ENCODE data around the gene IFT122. TPM values are rescaled to one million over a fixed set of nuclear protein-coding genes. Genes with fewer than 3 reads are reported as not detected.

The IFT122 gene
- total and polyA plus RNA-seq, 3 donors from 2014 or later, result 125 to 218 (median 168) TPM

DNA sequence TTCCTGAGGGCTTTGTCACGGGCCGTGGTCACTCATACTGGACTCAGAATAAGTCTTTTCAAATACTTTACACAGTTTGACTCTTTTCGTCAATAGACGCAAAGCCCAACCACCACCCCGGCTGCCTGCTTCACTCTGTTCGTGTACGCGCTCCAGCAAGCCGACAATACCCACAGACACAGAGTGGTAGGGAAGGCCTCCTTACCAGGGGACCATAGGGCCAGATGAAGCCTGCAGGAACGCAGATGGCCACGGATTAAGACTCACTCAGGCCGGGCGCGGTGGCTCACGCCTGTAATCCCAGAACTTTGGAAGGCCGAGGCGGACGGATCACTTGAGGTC is 41.2 kb upstream of the IFT122 start:
- peaks cover 11% of the 10 kb centered on the region for H3K4me1 ChIP-seq
- TF ChIP-seq, protein P1, sequence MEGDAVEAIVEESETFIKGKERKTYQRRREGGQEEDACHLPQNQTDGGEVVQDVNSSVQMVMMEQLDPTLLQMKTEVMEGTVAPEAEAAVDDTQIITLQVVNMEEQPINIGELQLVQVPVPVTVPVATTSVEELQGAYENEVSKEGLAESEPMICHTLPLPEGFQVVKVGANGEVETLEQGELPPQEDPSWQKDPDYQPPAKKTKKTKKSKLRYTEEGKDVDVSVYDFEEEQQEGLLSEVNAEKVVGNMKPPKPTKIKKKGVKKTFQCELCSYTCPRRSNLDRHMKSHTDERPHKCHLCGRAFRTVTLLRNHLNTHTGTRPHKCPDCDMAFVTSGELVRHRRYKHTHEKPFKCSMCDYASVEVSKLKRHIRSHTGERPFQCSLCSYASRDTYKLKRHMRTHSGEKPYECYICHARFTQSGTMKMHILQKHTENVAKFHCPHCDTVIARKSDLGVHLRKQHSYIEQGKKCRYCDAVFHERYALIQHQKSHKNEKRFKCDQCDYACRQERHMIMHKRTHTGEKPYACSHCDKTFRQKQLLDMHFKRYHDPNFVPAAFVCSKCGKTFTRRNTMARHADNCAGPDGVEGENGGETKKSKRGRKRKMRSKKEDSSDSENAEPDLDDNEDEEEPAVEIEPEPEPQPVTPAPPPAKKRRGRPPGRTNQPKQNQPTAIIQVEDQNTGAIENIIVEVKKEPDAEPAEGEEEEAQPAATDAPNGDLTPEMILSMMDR (IDR thresholded peaks at IDR 0.05), result no peak
- no peak for TF ChIP-seq POLR2A (IDR thresholded peaks at IDR 0.05)
- H3K36me3 ChIP-seq (ENCODE audit: low read depth, missing control alignments), result no peaks in the 10 kb centered on the region
- DNase-seq, result peak; percentile 22
- H3K27ac ChIP-seq, result peak overlapping the region; percentile 81 to 88
- WGBS, 2 donors, result 0 to 1% methylated on average over 17 to 18 of the region's 18 CpGs
- H3K27me3 ChIP-seq, result no peaks in the 10 kb centered on the region
- peak overlapping the region; percentile 75 to 93 for H3K4me3 ChIP-seq
- intact Hi-C loops (cut with DNase I; ENCODE audit: low total_unique reads), result no loop called here
- no peaks in the 10 kb centered on the region for H3K9me3 ChIP-seq

DNA sequence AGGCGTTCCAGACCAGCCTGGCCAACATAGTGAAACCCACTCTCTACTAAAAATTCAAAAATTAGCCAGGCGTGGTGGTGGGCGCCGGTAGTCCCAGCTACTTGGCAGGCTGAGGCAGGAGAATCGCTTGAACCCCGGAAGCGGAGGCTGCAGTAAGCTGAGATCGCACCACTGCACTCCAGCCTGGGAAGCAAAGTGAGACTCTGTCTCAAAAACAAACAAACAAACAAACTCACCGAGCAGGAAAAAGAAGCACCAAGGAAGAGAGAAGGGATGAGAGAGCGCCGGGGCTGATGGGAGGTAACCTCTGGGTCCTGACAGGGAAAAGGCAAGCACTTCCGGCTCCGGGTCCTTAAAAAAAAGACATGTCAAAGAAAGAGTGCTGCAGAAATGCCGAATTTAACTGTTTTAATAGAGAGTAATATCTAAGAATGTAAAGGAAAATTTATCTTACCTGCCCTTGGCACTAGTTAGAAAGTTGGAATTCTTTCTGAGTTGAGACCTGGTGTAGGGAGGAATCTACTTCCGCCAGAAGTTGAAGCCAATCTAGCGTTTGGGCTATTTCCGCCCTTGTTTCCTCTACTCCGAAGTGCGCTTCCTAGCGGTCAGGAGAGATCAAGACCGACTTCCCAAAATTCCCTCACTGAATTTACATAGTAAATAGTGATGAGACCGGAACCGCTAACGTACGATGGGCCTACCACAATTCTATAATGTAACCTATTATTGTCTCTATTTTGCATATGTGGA is 40.7 kb upstream of the IFT122 start:
- intact Hi-C loops (cut with DNase I; ENCODE audit: low total_unique reads), result no loop called here
- peak overlapping the region; percentile 75 to 93 for H3K4me3 ChIP-seq
- no peaks in the 10 kb centered on the region for H3K27me3 ChIP-seq
- peak; percentile 91 for DNase-seq
- H3K27ac ChIP-seq, result peak overlapping the region; percentile 81 to 88
- WGBS, 2 donors, result 0% methylated on average over 24 to 25 of the region's 25 CpGs
- TF ChIP-seq, protein P1 (IDR thresholded peaks at IDR 0.05), result peak; percentile 67 to 79 (median 72)
- TF ChIP-seq POLR2A (IDR thresholded peaks at IDR 0.05), result no peak
- no peaks in the 10 kb centered on the region for H3K36me3 ChIP-seq (ENCODE audit: low read depth, missing control alignments)
- H3K4me1 ChIP-seq, result peaks cover 11% of the 10 kb centered on the region
- H3K9me3 ChIP-seq, result no peaks in the 10 kb centered on the region

DNA sequence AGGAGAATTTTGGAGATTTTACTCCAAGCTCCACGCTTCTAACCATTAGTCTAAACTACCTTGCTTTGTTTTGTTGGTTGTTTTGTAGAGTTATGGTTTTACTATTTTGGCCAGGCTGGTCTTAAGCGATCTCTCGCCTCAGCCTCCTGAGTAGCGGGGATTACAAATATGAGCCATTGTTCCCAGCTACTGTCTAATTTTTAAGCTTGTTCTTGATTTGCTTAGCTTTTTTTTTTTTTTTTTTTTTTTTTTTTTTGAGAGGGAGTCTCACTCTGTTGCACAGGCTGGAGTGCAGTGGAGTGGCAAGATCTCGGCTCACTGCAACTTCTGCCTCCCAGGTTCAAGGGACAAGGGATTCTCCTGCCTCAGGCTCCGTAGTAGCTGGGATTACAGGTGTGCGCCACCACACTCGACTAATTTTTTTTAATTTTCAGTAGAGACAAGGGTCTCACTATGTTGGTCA is 40.1 kb upstream of the IFT122 start:
- intact Hi-C loops (cut with DNase I; ENCODE audit: low total_unique reads), result no loop called here
- Histone ChIP-seq H3K9me3 (no peaks in the 10 kb centered on the region), H3K27me3 (no peaks in the 10 kb centered on the region), H3K36me3 (ENCODE audit: low read depth, missing control alignments) (no peaks in the 10 kb centered on the region), H3K4me1 (peaks cover 11% of the 10 kb centered on the region), H3K4me3 (peak overlapping the region; percentile 75 to 93), H3K27ac (peak overlapping the region; percentile 81 to 88)
- TF ChIP-seq, protein P1 (IDR thresholded peaks at IDR 0.05), result no peak
- TF ChIP-seq POLR2A (IDR thresholded peaks at IDR 0.05), result no peak
- DNase-seq, result peak; percentile 15
- WGBS, 2 donors, result 33 to 50% methylated on average over 8 of the region's 8 CpGs

DNA sequence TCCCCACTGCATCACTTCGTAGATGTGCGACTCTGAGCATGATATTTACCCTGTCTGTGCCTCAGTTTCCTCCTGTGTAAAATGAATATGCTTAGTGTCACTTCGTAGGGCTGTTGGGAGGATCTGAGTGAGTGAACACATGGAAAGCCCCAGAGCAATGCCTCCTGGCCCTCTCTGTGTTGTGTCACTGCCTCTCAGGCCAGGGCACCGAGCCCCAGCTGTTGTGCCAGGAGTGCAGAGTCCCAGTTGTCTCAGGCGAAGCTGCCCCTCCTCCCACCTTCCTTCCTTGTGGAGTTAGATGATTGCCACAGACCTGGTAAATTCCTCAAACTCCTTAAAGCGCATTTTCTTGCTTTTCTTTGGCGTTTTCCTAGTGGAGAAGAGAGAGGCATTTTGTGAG is 37.8 kb upstream of the IFT122 start:
- H3K4me1 ChIP-seq, result peaks cover 11% of the 10 kb centered on the region
- TF ChIP-seq, protein P1 (IDR thresholded peaks at IDR 0.05), result no peak
- no peak for TF ChIP-seq POLR2A (IDR thresholded peaks at IDR 0.05)
- no peak for DNase-seq
- H3K36me3 ChIP-seq (ENCODE audit: low read depth, missing control alignments), result no peaks in the 10 kb centered on the region
- H3K27ac ChIP-seq, result no peak overlapping the region
- H3K27me3 ChIP-seq, result no peaks in the 10 kb centered on the region
- WGBS, 2 donors, result 88% methylated on average over 7 of the region's 7 CpGs
- intact Hi-C loops (cut with DNase I; ENCODE audit: low total_unique reads), result no loop called here
- H3K4me3 ChIP-seq, result no peak overlapping the region
- no peaks in the 10 kb centered on the region for H3K9me3 ChIP-seq

DNA sequence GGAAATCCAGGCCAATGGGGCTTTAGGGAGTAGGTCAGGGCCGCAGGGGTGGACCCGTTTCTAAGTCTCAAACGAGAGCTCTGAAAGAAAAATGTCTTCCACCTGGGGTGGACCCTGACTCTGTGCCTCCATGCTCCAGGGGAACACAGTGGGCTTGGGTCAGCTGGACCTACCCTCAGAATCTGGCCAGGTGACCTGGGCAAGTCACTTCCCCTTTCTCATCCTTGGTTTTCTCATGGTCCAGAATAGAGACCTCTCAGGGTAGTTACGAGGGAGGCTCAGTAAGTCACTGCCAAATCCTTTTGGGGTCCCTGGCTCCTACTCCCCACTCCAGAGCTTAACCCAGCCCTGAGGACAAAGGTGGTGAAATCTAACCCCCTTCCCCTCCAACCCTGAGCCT is 37.4 kb upstream of the IFT122 start:
- Histone ChIP-seq H3K27ac (no peak overlapping the region), H3K36me3 (ENCODE audit: low read depth, missing control alignments) (no peaks in the 10 kb centered on the region), H3K27me3 (no peaks in the 10 kb centered on the region), H3K4me3 (no peak overlapping the region), H3K4me1 (peaks cover 7% of the 10 kb centered on the region), H3K9me3 (no peaks in the 10 kb centered on the region)
- intact Hi-C loops (cut with DNase I; ENCODE audit: low total_unique reads), result no loop called here
- 90 to 98% methylated on average over 4 of the region's 4 CpGs for WGBS, 2 donors
- TF ChIP-seq POLR2A (IDR thresholded peaks at IDR 0.05), result no peak
- TF ChIP-seq, protein P1 (IDR thresholded peaks at IDR 0.05), result no peak
- no peak for DNase-seq

All from testis (tissue), 3 donors.